Sigmoid colon (tissue), 4 donors: ENCODE data around the gene ARHGAP18.

ENCODE experiments used
- CTCF ChIP-seq, 4 experiments: fragments of 450-650 bp in 3 of 4; fragments of 200-600 bp in 1 of 4; IDR thresholded peaks; one replicate each; pipeline ENCODE4 v1.5.1; 2016 to 2019; ENCODE audit warnings: antibody characterized with exemption in 4 of 4, mild to moderate bottlenecking in 3 of 4, moderate library complexity in 2 of 4
- POLR2A ChIP-seq, 2 donors: fragments of 450-650 bp; IDR thresholded peaks; one replicate each; pipeline ENCODE4 v1.6.1; 2016; ENCODE audit warnings: antibody characterized with exemption in 2 of 2, mild to moderate bottlenecking in 2 of 2, moderate library complexity in 2 of 2
- POLR2AphosphoS5 ChIP-seq, 4 donors: sonication (generic); formaldehyde crosslinking; IDR thresholded peaks; one replicate each; pipeline ENCODE4 v1.6.1; 2017; ENCODE audit warnings: antibody characterized with exemption in 4 of 4

- TF ChIP-seq POLR2A (IDR thresholded peaks at IDR 0.05), result no peak
- no peak for TF ChIP-seq CTCF (IDR thresholded peaks at IDR 0.05)
- TF ChIP-seq POLR2AphosphoS5 (IDR thresholded peaks at IDR 0.05), result no peak
Measured at GRCh38 chr6:129748212-129748900, 38.4 kb upstream of the ARHGAP18 start.
